Measurements from ENCODE around the gene MICA. TPM values are rescaled to one million over a fixed set of nuclear protein-coding genes. Genes with fewer than 3 reads are reported as not detected.

MICA gene
- total and polyA plus RNA-seq, 9 of the 15 experiments (the other 6 are each of a cell fraction or from before 2014, with no cell fraction given), result 11.8 to 24.6 (median 16.7) TPM

DNA sequence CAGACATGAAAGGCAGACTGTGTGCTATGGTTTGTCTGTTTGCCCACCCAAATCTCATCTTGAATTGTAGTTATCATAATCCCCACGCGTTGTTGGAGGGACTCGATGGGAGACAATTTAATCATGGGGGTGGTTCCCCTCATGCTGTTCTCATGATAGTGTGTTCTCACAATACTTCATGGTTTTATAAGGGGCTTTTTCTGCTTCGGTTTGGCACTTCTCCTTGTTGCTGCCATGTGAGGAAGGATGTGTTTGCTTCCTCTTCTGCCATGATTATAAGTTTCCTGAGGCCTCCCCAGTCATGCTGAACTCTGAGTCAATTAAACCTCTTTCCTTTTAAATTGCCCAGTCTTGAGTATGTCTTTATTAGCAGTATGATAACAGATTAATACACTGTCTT is 47.4 kb downstream of the MICA start:
- no peaks in the 10 kb centered on the region for H3K36me3 ChIP-seq (ENCODE audit: control insufficient read depth, insufficient read depth, low read length)
- H3K4me1 ChIP-seq (replicated peaks in 1 of 2; ENCODE audit: control insufficient read depth in 2 of 2, insufficient read depth in 2 of 2, low read length in 2 of 2), result no peaks in the 10 kb centered on the region
- no peak for ATAC-seq
- H3K27me3 ChIP-seq (ENCODE audit: control insufficient read depth in 2 of 2, insufficient read depth in 2 of 2, low read length in 2 of 2), result no peaks in the 10 kb centered on the region; a peak in 2 of 5 replicates
- no peak overlapping the region for H3K27ac ChIP-seq (ENCODE audit: extremely low read depth, low read depth, low read length)
- POLR2A ChIA-PET, result interaction anchor here (1.0 kb wide), 1 partner anchor 18 kb away, joined by 3 read pairs; no protein-coding TSS in a partner anchor
- intact Hi-C loops (cut with micrococcal nuclease) (no loop called here), in situ Hi-C loops (cut with MboI) (no loop called here)
- no peaks in the 10 kb centered on the region for H3K9me1 ChIP-seq (ENCODE audit: control insufficient read depth, insufficient read depth, low read length)
- no peak for DNase-seq (ENCODE audit: extremely low read depth in 1 of 4, low spot score in 3 of 4)
- H3K4me2 ChIP-seq (ENCODE audit: insufficient read depth, low read length), result no peak overlapping the region
- no peak for FAIRE-seq
- no TSS peak for BruUV-seq (replicated peaks)
- no peaks in the 10 kb centered on the region for H4K20me1 ChIP-seq (replicated peaks; ENCODE audit: control insufficient read depth, insufficient read depth, low read length)
- H3K9me3 ChIP-seq (replicated peaks; ENCODE audit: control insufficient read depth, insufficient read depth, low read depth, low read length), result no peaks in the 10 kb centered on the region
- no peaks in the 10 kb centered on the region for H3K79me2 ChIP-seq (ENCODE audit: control insufficient read depth, insufficient read depth, low read length)
- WGBS (ENCODE audit: insufficient coverage, low coverage, missing lambda C conversion rate), result 2% methylated on average over 4 of the region's 4 CpGs
- CTCF ChIA-PET (ENCODE audit: low intra/inter-chr PET ratio), result no interaction called here
- H3K4me3 ChIP-seq, result no peak overlapping the region
- TF ChIP-seq NFIC (IDR thresholded peaks at IDR 0.05), result 0 out of 2 replicates have a peak, but pooled peaks have one; percentile 9
- no peak for TF ChIP-seq RBBP5 (IDR thresholded peaks at IDR 0.05; ENCODE audit: borderline replicate concordance, insufficient read depth, low read length, poor library complexity, severe bottlenecking)
- H3K9ac ChIP-seq (ENCODE audit: insufficient read depth in 1 of 2, low read depth in 2 of 2, low read length in 2 of 2), result no peak overlapping the region
- no peak overlapping the region for H2AFZ ChIP-seq (ENCODE audit: low read depth, low read length)

DNA sequence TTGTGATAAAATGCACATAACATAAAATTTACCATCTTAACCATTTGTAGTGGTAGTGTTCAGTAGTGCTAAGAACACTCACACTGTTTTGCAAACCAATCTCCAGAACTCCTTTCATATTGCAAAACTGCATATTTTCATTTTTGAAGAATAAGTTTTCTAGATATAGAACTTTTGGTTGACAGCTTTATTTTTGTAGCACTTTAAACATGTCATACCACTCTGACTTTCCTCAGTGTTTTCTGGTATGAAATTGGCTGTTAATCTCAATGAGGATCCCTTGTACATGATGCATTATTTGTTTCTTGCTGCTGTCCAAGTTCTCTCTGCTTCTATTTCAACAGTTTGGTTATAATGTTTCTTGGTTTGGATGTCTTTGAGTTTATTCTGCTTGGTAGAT is 49.5 kb downstream of the MICA start:
- ATAC-seq, result no peak
- CTCF ChIA-PET (ENCODE audit: low intra/inter-chr PET ratio), result no interaction called here
- no peaks in the 10 kb centered on the region for H3K9me1 ChIP-seq (ENCODE audit: control insufficient read depth, insufficient read depth, low read length)
- H3K9ac ChIP-seq (ENCODE audit: insufficient read depth in 1 of 2, low read depth in 2 of 2, low read length in 2 of 2), result no peak overlapping the region
- peaks cover 0 to 7% of the 10 kb centered on the region in 2 experiments; a peak in 3 of 5 replicates for H3K27me3 ChIP-seq (ENCODE audit: control insufficient read depth in 2 of 2, insufficient read depth in 2 of 2, low read length in 2 of 2)
- no peak for DNase-seq (ENCODE audit: extremely low read depth in 1 of 4, low spot score in 3 of 4)
- H3K36me3 ChIP-seq (ENCODE audit: control insufficient read depth, insufficient read depth, low read length), result no peaks in the 10 kb centered on the region
- in situ Hi-C loops (cut with MboI) (no loop called here), intact Hi-C loops (cut with micrococcal nuclease) (no loop called here)
- H3K4me2 ChIP-seq (ENCODE audit: insufficient read depth, low read length), result no peak overlapping the region
- H3K27ac ChIP-seq (ENCODE audit: extremely low read depth, low read depth, low read length), result no peak overlapping the region
- H3K4me3 ChIP-seq, result no peak overlapping the region
- no peak for FAIRE-seq
- H3K9me3 ChIP-seq (replicated peaks; ENCODE audit: control insufficient read depth, insufficient read depth, low read depth, low read length), result no peaks in the 10 kb centered on the region
- H4K20me1 ChIP-seq (replicated peaks; ENCODE audit: control insufficient read depth, insufficient read depth, low read length), result no peaks in the 10 kb centered on the region
- POLR2A ChIA-PET, result interaction anchor here (0.6 to 1.1 kb wide), 2 partner anchors 9 to 329 kb away, joined by 3 to 5 read pairs; no protein-coding TSS in a partner anchor
- no peaks in the 10 kb centered on the region for H3K4me1 ChIP-seq (replicated peaks in 1 of 2; ENCODE audit: control insufficient read depth in 2 of 2, insufficient read depth in 2 of 2, low read length in 2 of 2)
- no TSS peak for BruUV-seq (replicated peaks)
- TF ChIP-seq TAF15 (IDR thresholded peaks at IDR 0.05; ENCODE audit: low read depth, low read length), result no peak
- H3K79me2 ChIP-seq (ENCODE audit: control insufficient read depth, insufficient read depth, low read length), result no peaks in the 10 kb centered on the region
- H2AFZ ChIP-seq (ENCODE audit: low read depth, low read length), result no peak overlapping the region
